Measurements from ENCODE around the gene CD4. TPM values are rescaled to one million over a fixed set of nuclear protein-coding genes. Genes with fewer than 3 reads are reported as not detected.

The CD4 gene
- total RNA-seq, 4 donors from 2014 or later, result 2.9 to 7.0 (median 3.6) TPM

DNA sequence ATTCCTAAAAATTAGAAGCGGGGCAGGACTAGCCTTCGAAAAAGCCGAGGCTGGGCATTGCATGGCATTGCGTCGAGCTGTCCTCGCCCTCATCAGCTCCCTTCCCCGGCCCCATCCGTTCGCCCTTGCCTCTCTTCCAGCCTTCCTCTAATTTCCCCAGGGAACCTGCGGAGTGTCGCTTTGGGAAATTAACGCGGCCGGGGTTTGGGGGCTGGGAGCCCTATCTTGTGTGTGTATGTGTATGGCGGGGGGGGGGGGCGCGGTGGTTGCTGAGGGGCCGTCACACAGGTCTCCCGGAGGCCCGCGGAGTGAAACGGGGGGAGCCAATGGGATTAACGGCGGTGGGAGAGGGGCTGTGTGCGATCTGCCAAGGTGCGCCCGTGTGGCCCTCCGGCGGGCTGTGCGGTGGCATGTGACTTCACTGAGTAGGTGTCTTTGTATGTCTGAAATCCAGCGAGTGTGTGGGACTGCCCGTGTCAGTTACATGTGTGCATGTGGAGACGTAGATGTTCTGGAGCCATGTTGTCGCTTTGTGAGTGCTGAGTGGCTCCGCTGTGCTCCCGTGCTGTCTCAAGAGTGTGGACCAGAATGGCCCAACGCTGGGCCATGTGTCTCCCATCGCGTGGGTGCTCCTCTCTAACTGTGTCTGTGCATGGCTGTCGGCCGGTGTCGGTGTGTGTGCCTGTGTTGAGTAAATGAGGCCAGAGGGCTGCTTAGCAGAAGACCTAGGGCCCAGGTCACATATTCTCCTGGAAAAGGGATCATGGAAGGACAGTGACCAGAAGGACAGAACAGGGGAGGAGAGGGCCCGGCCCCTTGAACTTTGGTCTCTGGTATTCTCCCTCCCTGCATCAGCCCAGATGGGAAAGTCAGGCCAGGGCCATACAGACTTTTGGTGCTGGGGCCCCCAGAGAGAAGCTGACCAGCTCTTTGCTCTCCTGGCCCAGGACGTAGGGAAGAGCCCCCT, 21.7 kb upstream of the CD4 start:
- no peak for DNase-seq (ENCODE audit: low spot score in 2 of 2)
- peak overlapping the region; percentile 58 for H3K4me3 ChIP-seq (ENCODE audit: low read depth, poor library complexity, severe bottlenecking)
- WGBS, 2 donors, result 9 to 14% methylated on average over 36 to 44 of the region's 44 CpGs
- intact Hi-C loops (cut with DNase I; ENCODE audit: low total_unique reads), result no loop called here
- no peak for TF ChIP-seq POLR2A (IDR thresholded peaks at IDR 0.05)
- TF ChIP-seq, protein P1, sequence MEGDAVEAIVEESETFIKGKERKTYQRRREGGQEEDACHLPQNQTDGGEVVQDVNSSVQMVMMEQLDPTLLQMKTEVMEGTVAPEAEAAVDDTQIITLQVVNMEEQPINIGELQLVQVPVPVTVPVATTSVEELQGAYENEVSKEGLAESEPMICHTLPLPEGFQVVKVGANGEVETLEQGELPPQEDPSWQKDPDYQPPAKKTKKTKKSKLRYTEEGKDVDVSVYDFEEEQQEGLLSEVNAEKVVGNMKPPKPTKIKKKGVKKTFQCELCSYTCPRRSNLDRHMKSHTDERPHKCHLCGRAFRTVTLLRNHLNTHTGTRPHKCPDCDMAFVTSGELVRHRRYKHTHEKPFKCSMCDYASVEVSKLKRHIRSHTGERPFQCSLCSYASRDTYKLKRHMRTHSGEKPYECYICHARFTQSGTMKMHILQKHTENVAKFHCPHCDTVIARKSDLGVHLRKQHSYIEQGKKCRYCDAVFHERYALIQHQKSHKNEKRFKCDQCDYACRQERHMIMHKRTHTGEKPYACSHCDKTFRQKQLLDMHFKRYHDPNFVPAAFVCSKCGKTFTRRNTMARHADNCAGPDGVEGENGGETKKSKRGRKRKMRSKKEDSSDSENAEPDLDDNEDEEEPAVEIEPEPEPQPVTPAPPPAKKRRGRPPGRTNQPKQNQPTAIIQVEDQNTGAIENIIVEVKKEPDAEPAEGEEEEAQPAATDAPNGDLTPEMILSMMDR (IDR thresholded peaks at IDR 0.05), result no peak

DNA sequence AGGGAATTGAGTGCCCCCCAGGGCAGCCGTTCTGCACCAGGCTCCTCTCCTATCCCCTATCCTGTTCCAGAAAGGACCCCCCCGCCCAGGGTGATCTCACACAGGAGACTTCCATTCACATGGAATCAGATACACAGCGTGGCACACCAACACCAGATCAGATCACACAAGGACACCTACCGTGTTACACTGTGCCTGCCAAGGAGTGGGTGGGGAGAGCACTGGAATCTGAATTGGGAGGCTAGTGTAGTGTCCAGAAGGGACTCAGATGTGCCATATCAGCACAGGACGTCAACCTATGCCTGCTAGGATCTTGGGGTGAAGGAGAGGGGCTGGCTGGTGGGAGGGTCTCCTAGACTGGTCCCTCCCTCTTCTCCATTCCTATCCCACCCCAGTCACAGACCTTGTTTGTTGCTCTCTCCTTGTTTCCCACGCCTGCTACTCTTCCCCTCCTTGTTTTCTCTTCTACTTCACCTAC, 20.9 kb upstream of the CD4 start:
- no peak overlapping the region for H3K4me3 ChIP-seq (ENCODE audit: low read depth, poor library complexity, severe bottlenecking)
- intact Hi-C loops (cut with DNase I; ENCODE audit: low total_unique reads), result no loop called here
- no peak for DNase-seq (ENCODE audit: low spot score in 2 of 2)
- WGBS, 2 donors, result 23 to 30% methylated on average over 6 of the region's 6 CpGs
- TF ChIP-seq, protein P1 (IDR thresholded peaks at IDR 0.05), result no peak
- no peak for TF ChIP-seq POLR2A (IDR thresholded peaks at IDR 0.05)

DNA sequence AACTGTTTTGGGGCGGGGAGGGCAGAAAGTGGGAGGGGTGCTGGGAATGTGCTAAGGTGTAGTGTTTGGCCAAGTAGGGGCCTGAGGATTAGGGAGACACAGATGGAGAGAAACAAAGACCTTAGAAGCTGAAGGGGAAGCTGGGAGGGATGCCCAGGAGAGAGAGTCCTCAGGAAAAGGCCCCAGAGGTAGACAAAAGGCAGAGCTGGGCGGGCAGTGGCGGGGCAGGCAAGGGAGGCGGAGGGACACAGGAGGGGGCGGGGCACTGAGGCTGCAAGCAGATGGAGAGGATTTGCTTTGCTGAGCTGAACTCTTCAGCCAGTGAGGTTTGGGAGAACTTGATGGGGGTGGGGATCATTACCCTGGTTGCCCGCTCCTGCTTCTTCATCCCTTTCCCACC, 20.3 kb upstream of the CD4 start:
- intact Hi-C loops (cut with DNase I; ENCODE audit: low total_unique reads), result no loop called here
- H3K4me3 ChIP-seq (ENCODE audit: low read depth, poor library complexity, severe bottlenecking), result no peak overlapping the region
- DNase-seq (ENCODE audit: low spot score in 2 of 2), result peak in 1 of 2 donors; percentile 46
- 41 to 49% methylated on average over 6 of the region's 6 CpGs for WGBS, 2 donors
- TF ChIP-seq POLR2A (IDR thresholded peaks at IDR 0.05), result no peak
- TF ChIP-seq, protein P1 (IDR thresholded peaks at IDR 0.05), result no peak

DNA sequence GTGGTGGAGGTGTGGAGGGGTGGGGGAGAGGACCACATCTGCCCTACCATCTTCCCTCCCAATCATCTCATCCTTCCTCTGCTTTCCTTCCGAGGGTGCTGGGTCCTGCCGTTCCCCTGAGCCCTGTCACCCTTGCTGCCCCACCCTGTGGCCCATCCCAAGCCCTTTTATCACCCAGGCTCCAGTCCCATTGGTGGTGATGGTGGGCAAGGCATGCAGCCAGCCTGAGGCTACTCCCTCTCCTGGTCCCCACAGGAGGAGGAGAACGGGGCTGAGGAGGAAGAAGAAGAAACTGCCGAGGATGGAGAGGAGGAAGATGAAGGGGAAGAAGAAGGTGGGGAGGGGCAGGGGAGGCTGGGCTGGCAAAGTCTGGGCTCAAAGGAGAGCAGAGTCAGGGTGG, 19.7 kb upstream of the CD4 start:
- 58 to 60% methylated on average over 4 of the region's 4 CpGs for WGBS, 2 donors
- no peak for DNase-seq (ENCODE audit: low spot score in 2 of 2)
- intact Hi-C loops (cut with DNase I; ENCODE audit: low total_unique reads), result no loop called here
- TF ChIP-seq, protein P1 (IDR thresholded peaks at IDR 0.05), result no peak
- no peak for TF ChIP-seq POLR2A (IDR thresholded peaks at IDR 0.05)
- no peak overlapping the region for H3K4me3 ChIP-seq (ENCODE audit: low read depth, poor library complexity, severe bottlenecking)

DNA sequence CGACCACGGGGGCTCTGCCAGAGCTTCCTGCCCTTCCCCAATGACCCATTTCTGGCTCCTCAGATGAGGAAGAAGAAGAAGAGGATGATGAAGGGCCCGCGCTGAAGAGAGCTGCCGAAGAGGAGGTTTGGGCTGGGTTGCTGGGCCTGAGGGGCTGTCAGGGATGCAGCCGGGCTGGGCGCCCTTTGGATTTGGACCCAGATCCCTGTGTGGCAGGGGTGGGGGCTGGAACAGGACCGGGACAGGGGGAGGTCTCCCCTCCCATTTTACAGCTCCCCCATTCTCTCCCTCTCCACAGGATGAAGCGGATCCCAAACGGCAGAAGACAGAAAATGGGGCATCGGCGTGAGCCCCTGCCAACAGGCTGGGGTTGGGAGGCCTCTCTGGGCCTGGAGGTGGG, 19.2 kb upstream of the CD4 start:
- H3K4me3 ChIP-seq (ENCODE audit: low read depth, poor library complexity, severe bottlenecking), result no peak overlapping the region
- 83 to 84% methylated on average over 12 of the region's 12 CpGs for WGBS, 2 donors
- TF ChIP-seq, protein P1 (IDR thresholded peaks at IDR 0.05), result no peak
- TF ChIP-seq POLR2A (IDR thresholded peaks at IDR 0.05), result no peak
- DNase-seq (ENCODE audit: low spot score in 2 of 2), result no peak
- intact Hi-C loops (cut with DNase I; ENCODE audit: low total_unique reads), result no loop called here

All from lower leg skin (tissue), 4 donors.